NCI-H345 treated with DMSO at 0.1 percent for 48 hours (cell line): Measurements from ENCODE around the gene SMAD1.

Source experiments
- DNase-seq: peaks from one replicate; lab custom pipeline; 2025; ENCODE audit not compliant: unreplicated experiment; lab: John Stamatoyannopoulos, UW

SMAD1 gene

GRCh38 chr4:145481164-145481941 is at the start of gene SMAD1:
Gene SMAD1 (plus strand): TSS chr4:145481853. CDS start chr4:145514614, 32,761 bp downstream.
- DNase-seq = no peak

GRCh38 chr4:145433684-145434083 is 48.0 kb upstream of the SMAD1 start:
- DNase-seq = no peak

- no peak for DNase-seq
Observed at GRCh38 chr4:145435646-145436045, 46.0 kb upstream of the SMAD1 start.

- no peak for DNase-seq
Observed at GRCh38 chr4:145436114-145436513, 45.5 kb upstream of the SMAD1 start.

- DNase-seq = no peak
Observed at GRCh38 chr4:145436796-145437195, 44.9 kb upstream of the SMAD1 start.

- DNase-seq = no peak
Observed at GRCh38 chr4:145437466-145437865, 44.2 kb upstream of the SMAD1 start.

- no peak for DNase-seq
Observed at GRCh38 chr4:145438298-145438697, 43.4 kb upstream of the SMAD1 start.

- DNase-seq = no peak
Observed at GRCh38 chr4:145440292-145441007, 41.2 kb upstream of the SMAD1 start.

GRCh38 chr4:145446184-145446583 is 35.5 kb upstream of the SMAD1 start:
- no peak for DNase-seq

GRCh38 chr4:145451895-145452294 is 29.8 kb upstream of the SMAD1 start:
- DNase-seq = no peak

- DNase-seq = no peak
Observed at GRCh38 chr4:145452447-145453162, 29.0 kb upstream of the SMAD1 start.

GRCh38 chr4:145453163-145453520 is 28.5 kb upstream of the SMAD1 start:
- DNase-seq = no peak

GRCh38 chr4:145473203-145473602 is 8.4 kb upstream of the SMAD1 start:
- no peak for DNase-seq

- no peak for DNase-seq
Observed at GRCh38 chr4:145480257-145480656, 1.4 kb upstream of the SMAD1 start.

GRCh38 chr4:145481942-145482208 is 222 bp downstream of the SMAD1 start:
- no peak for DNase-seq

GRCh38 chr4:145482209-145483037 is 770 bp downstream of the SMAD1 start:
- DNase-seq = no peak

- DNase-seq = no peak
Observed at GRCh38 chr4:145483514-145483913, 1.9 kb downstream of the SMAD1 start.

- DNase-seq = no peak
Observed at GRCh38 chr4:145484225-145484846, 2.7 kb downstream of the SMAD1 start.

GRCh38 chr4:145485120-145485519 is 3.5 kb downstream of the SMAD1 start:
- DNase-seq = no peak

GRCh38 chr4:145486603-145487002 is 5.0 kb downstream of the SMAD1 start:
- DNase-seq = no peak

GRCh38 chr4:145487631-145488030 is 6.0 kb downstream of the SMAD1 start:
- DNase-seq = no peak
